SJSA1 (cell line): ENCODE results near the gene GLYR1. TPM values are rescaled to one million over a fixed set of nuclear protein-coding genes. Genes with fewer than 3 reads are reported as not detected.

Experiments
- DNase-seq, 2 experiments: peaks; one replicate each; pipeline ENCODE4 v3.0.0-alpha.2; 2015 to 2020; ENCODE audit warnings: low spot score in 2 of 2, low read depth in 1 of 2
- H3K27ac ChIP-seq: fragments of 250-450 bp; sonication (Bioruptor Pico); 2 replicates; pipeline ENCODE4 v1.5.1; 2020; ENCODE audit warnings: mild to moderate bottlenecking, moderate library complexity
- H3K27me3 ChIP-seq: fragments of 250-450 bp; sonication (Bioruptor Pico); replicated peaks from 2 replicates; pipeline ENCODE4 v1.5.1; 2020; ENCODE audit warnings: mild to moderate bottlenecking, moderate library complexity
- H3K36me3 ChIP-seq: fragments of 250-450 bp; sonication (Bioruptor Pico); 2 replicates; pipeline ENCODE4 v1.5.1; 2020; ENCODE audit warnings: mild to moderate bottlenecking
- H3K4me1 ChIP-seq: fragments of 250-450 bp; sonication (Bioruptor Pico); replicated peaks from 2 replicates; pipeline ENCODE4 v1.6.1; 2021; ENCODE audit warnings: mild to moderate bottlenecking
- H3K4me3 ChIP-seq: fragments of 250-450 bp; sonication (Bioruptor Pico); 2 replicates; pipeline ENCODE4 v1.5.1; 2020; ENCODE audit warnings: mild to moderate bottlenecking
- H3K9me3 ChIP-seq: fragments of 250-450 bp; sonication (Bioruptor Pico); replicated peaks from 2 replicates; pipeline ENCODE4 v1.5.1; 2020; ENCODE audit warnings: mild to moderate bottlenecking
- total RNA-seq: library from RNA; depleted of rRNA; stranded (reverse); fragments of >200 nt; shearing (Covaris generic); gene quantifications from 2 replicates; pipeline ENCODE4 v1.2.3, GENCODE V29; 2014

GLYR1 gene
- total RNA-seq, 1 experiment from 2014 or later, result 49.0 TPM

- 0 out of 2 replicates have a peak overlapping the region, but pooled peaks have one; percentile 11 for H3K27ac ChIP-seq
- peaks cover 9% of the 10 kb centered on the region for H3K4me1 ChIP-seq
- H3K36me3 ChIP-seq, result peaks cover 41% of the 10 kb centered on the region
- no peaks in the 10 kb centered on the region for H3K27me3 ChIP-seq
- H3K9me3 ChIP-seq, result no peaks in the 10 kb centered on the region
- peak; percentile 92 to 96 for DNase-seq
- peak overlapping the region; percentile 87 for H3K4me3 ChIP-seq
Measured at GRCh38 chr16:4802659-4803287, 44.3 kb downstream of the GLYR1 start.

- peaks cover 9% of the 10 kb centered on the region for H3K4me1 ChIP-seq
- DNase-seq, result peak in 1 of 2 experiments; percentile 52
- H3K27ac ChIP-seq, result 0 out of 2 replicates have a peak within 1 kb of the TSS, but pooled peaks have one; percentile 11
- H3K9me3 ChIP-seq, result no peaks in the 10 kb centered on the region
- no peaks in the 10 kb centered on the region for H3K27me3 ChIP-seq
- peak within 1 kb of the TSS; percentile 87 for H3K4me3 ChIP-seq
- H3K36me3 ChIP-seq, result peaks cover 34% of the 10 kb centered on the region
Measured at GRCh38 chr16:4801962-4802658, 45.0 kb downstream of the GLYR1 start, which contains the start of gene ROGDI. TSS of gene ROGDI (minus strand) at chr16:4802633. CDS start at chr16:4802571, 62 bp downstream.

GRCh38 chr16:4801051-4801961, 45.8 kb downstream of the GLYR1 start:
- Histone ChIP-seq H3K4me1 (peaks cover 9% of the 10 kb centered on the region), H3K27ac (no peak overlapping the region), H3K36me3 (peaks cover 31% of the 10 kb centered on the region), H3K9me3 (no peaks in the 10 kb centered on the region), H3K4me3 (peak overlapping the region; percentile 87), H3K27me3 (no peaks in the 10 kb centered on the region)
- no peak for DNase-seq

- Histone ChIP-seq H3K9me3 (no peaks in the 10 kb centered on the region), H3K27me3 (no peaks in the 10 kb centered on the region), H3K27ac (no peak overlapping the region), H3K4me1 (peaks cover 9% of the 10 kb centered on the region), H3K36me3 (peaks cover 26% of the 10 kb centered on the region), H3K4me3 (no peak overlapping the region)
- no peak for DNase-seq
Measured at GRCh38 chr16:4800290-4801041, 46.6 kb downstream of the GLYR1 start.

GRCh38 chr16:4799171-4799855, 47.8 kb downstream of the GLYR1 start:
- Histone ChIP-seq H3K27me3 (no peaks in the 10 kb centered on the region), H3K4me1 (peaks cover 9% of the 10 kb centered on the region), H3K36me3 (peaks cover 14% of the 10 kb centered on the region), H3K4me3 (no peak overlapping the region), H3K27ac (no peak overlapping the region), H3K9me3 (no peaks in the 10 kb centered on the region)
- DNase-seq, result no peak

- no peak overlapping the region for H3K4me3 ChIP-seq
- H3K9me3 ChIP-seq, result no peaks in the 10 kb centered on the region
- H3K4me1 ChIP-seq, result peaks cover 9% of the 10 kb centered on the region
- peaks cover 7% of the 10 kb centered on the region for H3K36me3 ChIP-seq
- H3K27ac ChIP-seq, result no peak overlapping the region
- no peaks in the 10 kb centered on the region for H3K27me3 ChIP-seq
- no peak for DNase-seq
Measured at GRCh38 chr16:4798456-4798855, 48.6 kb downstream of the GLYR1 start.

GRCh38 chr16:4797805-4798252, 49.3 kb downstream of the GLYR1 start:
- DNase-seq, result no peak
- Histone ChIP-seq H3K4me3 (no peak overlapping the region), H3K9me3 (no peaks in the 10 kb centered on the region), H3K36me3 (peaks cover 7% of the 10 kb centered on the region), H3K4me1 (peaks cover 9% of the 10 kb centered on the region), H3K27me3 (no peaks in the 10 kb centered on the region), H3K27ac (no peak overlapping the region)

- Histone ChIP-seq H3K27me3 (no peaks in the 10 kb centered on the region), H3K4me1 (peaks cover 9% of the 10 kb centered on the region), H3K27ac (no peak overlapping the region), H3K4me3 (no peak overlapping the region), H3K36me3 (peaks cover 3% of the 10 kb centered on the region; the same call in 1 of the 2 replicates), H3K9me3 (no peaks in the 10 kb centered on the region)
- DNase-seq, result no peak
Measured at GRCh38 chr16:4796982-4797804, 49.9 kb downstream of the GLYR1 start.

- no peaks in the 10 kb centered on the region; the same call in 1 of the 2 replicates for H3K4me1 ChIP-seq
- H3K27ac ChIP-seq, result no peak overlapping the region
- H3K27me3 ChIP-seq, result no peaks in the 10 kb centered on the region
- no peak for DNase-seq
- no peaks in the 10 kb centered on the region for H3K9me3 ChIP-seq
- H3K36me3 ChIP-seq, result peaks cover 3% of the 10 kb centered on the region; the same call in 1 of the 2 replicates
- H3K4me3 ChIP-seq, result no peak overlapping the region
Measured at GRCh38 chr16:4795828-4796572, 51.1 kb downstream of the GLYR1 start.

DNA sequence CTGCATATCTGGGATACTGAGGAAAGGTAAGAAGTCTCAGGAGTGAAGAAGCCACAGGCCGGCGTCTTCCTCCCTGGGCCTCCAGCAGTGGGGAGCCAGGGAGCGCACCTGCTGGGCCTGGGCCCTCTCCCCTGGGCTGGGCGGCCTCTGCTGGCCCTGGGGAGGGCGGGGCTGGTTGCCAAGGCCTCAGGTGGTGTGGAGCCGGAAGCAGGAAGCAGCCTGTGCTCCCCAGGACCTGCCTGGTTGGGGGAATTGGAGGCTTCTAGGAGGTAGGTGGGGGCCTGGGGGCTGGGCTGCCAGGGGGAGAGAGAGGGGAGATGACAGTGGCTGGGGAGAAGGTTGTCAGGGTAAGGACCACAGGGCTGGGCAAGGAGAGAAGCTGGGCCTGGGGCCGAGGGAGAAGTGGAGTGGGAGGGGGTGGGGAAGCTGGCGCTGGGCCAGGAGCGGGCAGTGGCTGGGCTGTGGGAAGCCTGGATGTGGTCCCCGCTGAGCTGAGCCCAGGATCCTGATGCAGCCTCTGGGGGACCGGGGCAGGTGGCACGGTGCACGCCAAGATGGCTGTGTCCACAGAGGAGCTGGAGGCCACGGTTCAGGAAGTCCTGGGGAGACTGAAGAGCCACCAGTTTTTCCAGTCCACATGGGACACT, 51.8 kb downstream of the GLYR1 start, which contains the start of gene SMIM22:
Gene SMIM22, plus strand, starts transcription at position 189 of the 647 bp plus-strand sequence. Its CDS starts 366 bp downstream, at position 555.
- Histone ChIP-seq H3K4me1 (no peaks in the 10 kb centered on the region), H3K27ac (no peak within 1 kb of the TSS), H3K4me3 (no peak within 1 kb of the TSS), H3K36me3 (peaks cover 3% of the 10 kb centered on the region; the same call in 1 of the 2 replicates), H3K27me3 (no peaks in the 10 kb centered on the region), H3K9me3 (no peaks in the 10 kb centered on the region)
- DNase-seq, result no peak

DNA sequence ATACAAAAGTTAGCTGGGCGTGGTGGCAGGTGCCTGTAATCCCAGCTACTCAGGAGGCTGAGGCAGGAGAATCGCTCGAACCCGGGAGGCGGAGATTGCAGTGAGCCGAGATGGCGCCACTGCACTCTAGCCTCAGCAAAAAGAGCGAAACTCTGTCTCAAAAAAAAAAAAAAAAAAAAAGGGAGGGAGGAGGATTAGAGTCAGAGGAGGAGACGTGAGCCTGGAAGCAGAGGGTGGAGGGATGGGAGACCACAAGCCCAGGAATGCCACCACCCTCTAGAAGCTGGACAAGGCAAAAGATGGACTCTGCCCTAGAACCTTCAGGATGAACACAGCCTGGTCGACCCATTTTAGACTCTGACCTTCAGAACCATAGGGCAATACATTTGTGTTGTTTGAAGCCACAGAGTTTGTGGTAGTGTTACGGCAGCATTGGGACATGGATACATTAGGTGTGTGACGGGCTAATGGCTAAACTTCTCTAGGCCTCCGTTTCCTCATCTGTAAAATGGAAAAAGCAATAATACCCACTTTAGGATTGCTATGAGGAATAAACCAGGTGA, 54.1 kb downstream of the GLYR1 start:
- no peak for DNase-seq
- Histone ChIP-seq H3K9me3 (no peaks in the 10 kb centered on the region), H3K27ac (no peak overlapping the region), H3K27me3 (no peaks in the 10 kb centered on the region), H3K36me3 (no peaks in the 10 kb centered on the region), H3K4me3 (no peak overlapping the region), H3K4me1 (no peaks in the 10 kb centered on the region)
